Skeletal muscle tissue (tissue), 4 donors: ENCODE results near the gene KCNG4. TPM values are rescaled to one million over a fixed set of nuclear protein-coding genes. Genes with fewer than 3 reads are reported as not detected.

Source experiments
- H3K27ac ChIP-seq: one replicate; pipeline ENCODE4 v1.7.0; 2013; ENCODE audit warnings: mild to moderate bottlenecking, low read depth, low read length, inconsistent platforms
- H3K27me3 ChIP-seq, 3 donors: one replicate each; pipeline ENCODE4 v1.7.0; 2013; ENCODE audit warnings: low read length in 3 of 3; ENCODE audit not compliant: control insufficient read depth in 3 of 3, insufficient read depth in 3 of 3
- H3K36me3 ChIP-seq, 3 donors: one replicate each; pipeline ENCODE4 v1.7.0; 2013; ENCODE audit warnings: low read length in 3 of 3; ENCODE audit not compliant: control insufficient read depth in 3 of 3, insufficient read depth in 3 of 3
- H3K4me1 ChIP-seq, 3 donors: one replicate each; pipeline ENCODE4 v1.7.0; 2013; ENCODE audit warnings: low read length in 3 of 3, mild to moderate bottlenecking in 3 of 3; ENCODE audit not compliant: control insufficient read depth in 3 of 3, insufficient read depth in 3 of 3
- H3K4me3 ChIP-seq, 3 donors: one replicate each; pipeline ENCODE4 v1.7.0; 2013; ENCODE audit warnings: low read length in 3 of 3
- H3K9ac ChIP-seq, 3 donors: one replicate each; pipeline ENCODE4 v1.7.0; 2013; ENCODE audit warnings: low read length in 3 of 3, mild to moderate bottlenecking in 3 of 3, moderate library complexity in 2 of 3, low read depth in 1 of 3
- H3K9me3 ChIP-seq, 3 donors: one replicate each; pipeline ENCODE4 v1.7.0; 2013; ENCODE audit warnings: low read length in 3 of 3; ENCODE audit not compliant: control insufficient read depth in 3 of 3
- total RNA-seq: library from RNA; depleted of rRNA; stranded (reverse); fragments of >200 nt; gene quantifications from one replicate; pipeline ENCODE4 v1.2.3, GENCODE V29; 2014
- donor health status: Osteomylitis.

KCNG4 gene
- total RNA-seq, 1 donor from 2014 or later: not detected

DNA sequence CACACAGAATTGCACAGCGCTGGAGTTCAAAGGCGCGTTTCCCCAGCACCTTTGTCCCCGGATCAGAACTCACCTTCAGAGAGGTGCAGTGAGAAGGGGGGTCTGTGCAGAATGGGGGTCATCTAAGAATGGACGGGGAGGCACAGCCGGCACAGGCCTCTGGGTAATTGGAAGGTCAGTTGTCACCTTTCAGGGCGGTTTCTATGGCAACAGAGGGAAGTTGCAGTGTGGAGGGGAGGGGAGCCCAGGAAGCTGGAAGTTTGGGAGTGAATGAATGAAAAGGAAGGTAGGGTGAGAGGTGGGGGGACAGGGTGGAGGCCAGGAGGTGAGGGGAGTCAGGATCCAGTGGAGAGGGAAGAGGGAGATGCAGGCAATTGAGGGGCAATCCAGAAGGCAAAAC lies 12.4 kb upstream of the KCNG4 start:
- no peaks in the 10 kb centered on the region for H3K4me1 ChIP-seq
- no peak overlapping the region for H3K27ac ChIP-seq
- H3K9me3 ChIP-seq: no peaks in the 10 kb centered on the region
- H3K9ac ChIP-seq: no peak overlapping the region
- H3K36me3 ChIP-seq: no peaks in the 10 kb centered on the region
- H3K4me3 ChIP-seq: no peak overlapping the region
- peaks cover 0 to 5% (median 0%) of the 10 kb centered on the region in 3 donors for H3K27me3 ChIP-seq

DNA sequence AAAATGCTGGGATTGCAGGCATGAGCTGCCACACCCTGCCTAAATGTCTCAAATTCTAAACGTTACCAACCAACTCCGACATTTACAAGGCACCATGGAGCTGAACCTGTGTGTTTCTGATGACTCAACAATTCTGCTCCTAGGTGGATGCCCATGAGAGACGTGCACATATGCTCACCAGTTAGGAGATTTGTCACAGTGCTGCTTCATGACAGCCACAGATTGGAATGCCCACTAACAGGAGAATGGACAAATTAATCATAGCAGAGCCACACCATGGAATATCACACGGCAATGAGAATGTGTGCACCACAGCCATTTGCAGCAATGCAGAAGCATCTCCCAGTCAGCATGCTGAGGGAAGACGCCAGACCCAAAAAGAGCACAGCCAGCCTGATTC lies 8.0 kb upstream of the KCNG4 start:
- H3K9me3 ChIP-seq: no peaks in the 10 kb centered on the region
- H3K27me3 ChIP-seq: peaks cover 0 to 8% (median 4%) of the 10 kb centered on the region in 3 donors
- H3K27ac ChIP-seq: no peak overlapping the region

GRCh38 chr16:84247331-84247730 lies 7.5 kb upstream of the KCNG4 start:
- H3K4me1 ChIP-seq: no peaks in the 10 kb centered on the region
- H3K36me3 ChIP-seq: no peaks in the 10 kb centered on the region
- H3K9ac ChIP-seq: no peak overlapping the region
- peaks cover 4 to 13% (median 8%) of the 10 kb centered on the region in 3 donors for H3K27me3 ChIP-seq
- H3K27ac ChIP-seq: no peak overlapping the region
- H3K4me3 ChIP-seq: no peak overlapping the region
- no peaks in the 10 kb centered on the region for H3K9me3 ChIP-seq

More for the DNA sequence above, 8.0 kb upstream of the KCNG4 start:
- Histone ChIP-seq H3K4me1 (no peaks in the 10 kb centered on the region), H3K9ac (no peak overlapping the region), H3K36me3 (no peaks in the 10 kb centered on the region), H3K4me3 (no peak overlapping the region)

DNA sequence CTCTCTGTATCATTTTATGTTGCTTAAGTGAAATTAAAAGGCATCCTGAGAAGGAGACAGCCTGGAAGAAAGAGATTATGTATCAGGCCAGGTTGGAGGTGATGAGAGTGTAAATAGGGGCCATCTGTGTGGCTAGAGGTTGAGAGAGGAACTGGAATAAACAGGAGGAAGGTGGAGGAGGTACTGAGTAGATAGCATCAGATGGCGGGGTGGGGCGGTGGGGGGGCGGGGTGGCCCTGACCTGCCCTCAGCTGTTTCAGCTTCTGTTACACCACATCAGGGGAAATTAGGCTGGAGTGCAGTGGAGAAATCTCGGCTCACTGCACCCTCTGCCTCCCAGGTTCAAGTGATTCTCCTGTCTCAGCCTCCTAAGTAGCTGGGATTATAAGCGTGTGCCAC lies 6.9 kb upstream of the KCNG4 start:
- H3K4me3 ChIP-seq: no peak overlapping the region
- H3K27me3 ChIP-seq: peaks cover 4 to 15% (median 8%) of the 10 kb centered on the region in 3 donors
- no peak overlapping the region for H3K9ac ChIP-seq
- H3K4me1 ChIP-seq: no peaks in the 10 kb centered on the region
- no peaks in the 10 kb centered on the region for H3K36me3 ChIP-seq
- H3K27ac ChIP-seq: no peak overlapping the region
- no peaks in the 10 kb centered on the region for H3K9me3 ChIP-seq

GRCh38 chr16:84245956-84246678 lies 6.3 kb upstream of the KCNG4 start:
- Histone ChIP-seq H3K4me1 (no peaks in the 10 kb centered on the region), H3K4me3 (no peak overlapping the region), H3K9me3 (no peaks in the 10 kb centered on the region), H3K27ac (no peak overlapping the region), H3K9ac (no peak overlapping the region), H3K27me3 (peaks cover 4 to 15% (median 8%) of the 10 kb centered on the region in 3 donors), H3K36me3 (no peaks in the 10 kb centered on the region)

DNA sequence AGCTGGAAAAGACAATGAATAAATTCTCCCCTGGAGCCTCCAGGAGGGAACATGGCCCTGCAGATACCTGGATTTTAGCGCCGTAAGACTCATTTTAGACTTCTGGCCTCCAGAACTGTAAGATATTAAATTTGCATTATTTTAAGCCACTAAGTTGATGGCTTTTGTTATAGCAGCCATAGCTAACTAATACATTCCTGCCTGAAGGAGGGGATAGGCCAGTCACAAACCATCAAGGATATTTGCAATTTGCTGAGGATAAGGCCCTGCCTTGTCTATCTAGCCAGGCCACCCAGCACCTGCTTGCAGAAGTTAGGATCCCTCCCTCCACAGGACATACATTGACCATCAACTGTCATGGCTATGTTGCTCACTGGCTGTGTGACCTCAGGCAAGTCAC lies 4.9 kb upstream of the KCNG4 start:
- Histone ChIP-seq H3K36me3 (no peaks in the 10 kb centered on the region), H3K4me3 (no peak overlapping the region), H3K4me1 (peaks cover 0 to 4% (median 0%) of the 10 kb centered on the region in 3 donors), H3K9me3 (no peaks in the 10 kb centered on the region), H3K27me3 (peaks cover 8 to 20% (median 18%) of the 10 kb centered on the region in 3 donors), H3K9ac (no peak overlapping the region), H3K27ac (no peak overlapping the region)

DNA sequence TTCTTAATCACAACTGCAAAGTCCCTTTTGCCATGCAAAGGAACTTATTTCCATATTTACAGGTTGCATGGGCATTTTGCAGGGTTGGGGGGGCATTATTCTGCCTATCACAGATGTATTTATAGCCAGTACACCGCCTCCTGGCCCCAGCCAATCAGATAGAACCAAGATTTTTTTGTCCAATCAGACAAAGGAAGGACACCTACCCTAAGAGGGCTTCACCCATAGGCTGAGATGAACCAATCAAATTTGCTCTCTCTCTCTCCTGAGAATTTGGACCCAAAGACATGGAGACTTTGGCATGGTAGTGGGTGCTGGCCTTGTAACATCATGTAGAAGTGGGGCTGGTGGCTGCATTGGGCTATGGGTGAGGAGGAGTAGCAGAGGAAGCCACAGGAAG lies 3.9 kb upstream of the KCNG4 start:
- Histone ChIP-seq H3K4me3 (no peak overlapping the region), H3K9me3 (no peaks in the 10 kb centered on the region), H3K4me1 (peaks cover 0 to 4% (median 0%) of the 10 kb centered on the region in 3 donors), H3K27me3 (peaks cover 8 to 21% (median 21%) of the 10 kb centered on the region in 3 donors), H3K27ac (no peak overlapping the region), H3K36me3 (no peaks in the 10 kb centered on the region), H3K9ac (no peak overlapping the region)

DNA sequence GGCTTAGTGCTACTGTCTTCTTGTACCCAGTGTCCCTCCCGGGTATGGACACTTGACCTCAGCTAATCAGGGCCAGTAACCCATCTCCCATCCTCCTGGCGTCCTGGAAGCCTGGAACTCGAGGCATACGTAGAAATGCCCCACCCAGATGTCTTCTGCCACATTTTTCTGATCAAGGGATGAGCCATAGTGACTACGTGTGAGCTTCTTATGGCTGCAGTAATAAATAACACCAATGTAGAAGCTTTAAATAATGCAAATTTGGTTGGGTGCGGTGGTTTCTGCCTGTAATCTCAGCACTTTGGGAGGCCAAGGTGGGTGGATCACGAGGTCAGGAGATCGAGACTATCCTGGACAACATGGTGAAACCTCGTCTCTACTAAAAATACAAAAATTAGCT lies 3.0 kb upstream of the KCNG4 start:
- no peak overlapping the region for H3K4me3 ChIP-seq
- peaks cover 0 to 4% (median 0%) of the 10 kb centered on the region in 3 donors for H3K4me1 ChIP-seq
- H3K9ac ChIP-seq: no peak overlapping the region
- no peak overlapping the region for H3K27ac ChIP-seq
- H3K36me3 ChIP-seq: no peaks in the 10 kb centered on the region
- no peaks in the 10 kb centered on the region for H3K9me3 ChIP-seq
- H3K27me3 ChIP-seq: peaks cover 10 to 23% (median 21%) of the 10 kb centered on the region in 3 donors

DNA sequence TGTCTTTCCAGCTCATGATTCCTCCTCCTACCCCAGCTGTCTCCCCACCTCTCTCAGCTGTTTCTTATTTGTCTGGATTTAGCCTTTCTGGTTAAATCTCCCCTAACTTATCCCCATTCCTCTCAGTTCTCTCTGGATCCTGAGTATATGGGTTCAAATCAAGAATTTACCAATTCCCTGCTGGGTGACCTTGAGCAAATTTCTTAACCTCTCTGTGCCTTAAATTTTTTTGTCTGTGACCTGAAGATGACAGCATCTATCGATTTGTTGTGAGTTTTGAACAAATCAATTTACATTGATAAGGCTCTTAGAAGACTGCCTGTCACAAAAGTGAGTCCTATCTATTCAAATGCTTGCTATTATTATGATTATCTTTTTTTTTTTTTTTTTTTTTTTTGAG lies 2.0 kb upstream of the KCNG4 start:
- Histone ChIP-seq H3K4me1 (peaks cover 0 to 4% (median 0%) of the 10 kb centered on the region in 3 donors), H3K27me3 (peaks cover 13 to 28% (median 26%) of the 10 kb centered on the region in 3 donors), H3K27ac (no peak overlapping the region), H3K4me3 (no peak overlapping the region), H3K36me3 (no peaks in the 10 kb centered on the region), H3K9ac (no peak overlapping the region), H3K9me3 (no peaks in the 10 kb centered on the region)

DNA sequence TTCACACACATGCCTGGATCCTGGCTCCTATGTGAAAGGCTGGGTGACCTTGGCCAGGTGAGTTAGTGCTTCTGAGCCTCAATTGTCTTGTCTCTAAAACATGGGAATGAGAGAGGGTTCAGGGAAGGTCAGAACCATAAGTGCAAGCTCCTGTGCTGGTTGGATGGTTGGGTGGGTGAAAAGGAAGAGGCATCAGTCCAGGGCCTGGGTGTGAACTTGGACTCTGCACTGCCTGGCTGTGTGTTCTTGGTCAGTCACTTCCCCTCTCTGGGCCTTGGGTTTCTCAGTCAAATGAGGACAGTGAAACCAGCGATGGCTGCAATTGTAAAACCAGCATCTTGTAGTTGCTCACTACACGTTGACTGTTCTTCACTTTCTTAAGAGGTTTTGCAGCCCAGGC lies 643 bp upstream of the KCNG4 start:
- no peak overlapping the region for H3K4me3 ChIP-seq
- no peaks in the 10 kb centered on the region for H3K9me3 ChIP-seq
- no peaks in the 10 kb centered on the region for H3K36me3 ChIP-seq
- H3K4me1 ChIP-seq: peaks cover 0 to 4% (median 0%) of the 10 kb centered on the region in 3 donors
- peaks cover 13 to 29% (median 24%) of the 10 kb centered on the region in 3 donors for H3K27me3 ChIP-seq
- H3K9ac ChIP-seq: no peak overlapping the region
- no peak overlapping the region for H3K27ac ChIP-seq
